HG03442 (cell line): ENCODE measurements around the gene ACLY.
"Not testable (repeated sequence)": the region's sequence is repeated elsewhere in the genome, so short reads cannot be mapped to it uniquely, and the experiment has no call there.

Experiments
- ATAC-seq: cut with Tn5 transposase; IDR thresholded peaks from one replicate; pipeline ENCODE4 v1.9.1; 2021; ENCODE audit warnings: mild to moderate bottlenecking, moderate library complexity; ENCODE audit not compliant: unreplicated experiment

ACLY gene

DNA sequence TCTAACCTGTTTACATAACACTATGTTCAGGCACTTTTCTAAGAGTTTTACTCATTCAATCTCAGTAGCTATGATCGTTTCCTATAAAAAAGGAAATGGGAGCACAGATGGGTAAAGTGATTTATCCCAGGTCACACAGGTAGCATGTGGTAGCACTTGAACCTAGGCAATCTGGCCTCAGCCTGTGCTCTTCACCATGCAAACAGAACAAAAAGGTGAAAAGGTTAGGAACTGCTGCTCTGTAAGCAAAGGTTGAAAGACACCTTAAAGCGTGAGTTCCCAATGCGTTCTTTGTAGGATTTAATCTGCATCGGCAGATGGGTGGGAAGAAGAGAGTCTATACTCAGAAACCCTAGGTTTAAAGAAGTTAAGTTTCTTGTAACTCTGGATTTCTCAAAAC, 38.6 kb downstream of the ACLY start:
- ATAC-seq, result no peak

DNA sequence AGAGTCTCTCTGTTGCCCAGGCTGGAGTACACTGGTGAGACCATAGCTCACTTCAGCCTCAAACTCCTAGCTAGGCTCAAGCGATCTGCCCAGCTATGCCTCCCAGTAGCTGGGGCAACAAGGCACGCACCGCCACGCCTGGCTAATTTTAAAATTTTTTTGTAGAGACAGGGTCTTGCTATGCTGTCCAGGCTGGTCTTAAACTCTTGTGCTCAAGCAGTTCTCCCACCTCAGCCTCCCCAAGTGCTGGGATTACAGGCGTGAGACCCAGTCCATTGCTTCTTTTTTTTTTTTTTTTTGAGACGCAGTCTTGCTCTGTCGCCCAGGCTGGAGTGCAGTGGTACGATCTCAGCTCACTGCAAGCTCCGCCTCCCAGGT, 44.5 kb downstream of the ACLY start:
- ATAC-seq, result not testable (repeated sequence)

DNA sequence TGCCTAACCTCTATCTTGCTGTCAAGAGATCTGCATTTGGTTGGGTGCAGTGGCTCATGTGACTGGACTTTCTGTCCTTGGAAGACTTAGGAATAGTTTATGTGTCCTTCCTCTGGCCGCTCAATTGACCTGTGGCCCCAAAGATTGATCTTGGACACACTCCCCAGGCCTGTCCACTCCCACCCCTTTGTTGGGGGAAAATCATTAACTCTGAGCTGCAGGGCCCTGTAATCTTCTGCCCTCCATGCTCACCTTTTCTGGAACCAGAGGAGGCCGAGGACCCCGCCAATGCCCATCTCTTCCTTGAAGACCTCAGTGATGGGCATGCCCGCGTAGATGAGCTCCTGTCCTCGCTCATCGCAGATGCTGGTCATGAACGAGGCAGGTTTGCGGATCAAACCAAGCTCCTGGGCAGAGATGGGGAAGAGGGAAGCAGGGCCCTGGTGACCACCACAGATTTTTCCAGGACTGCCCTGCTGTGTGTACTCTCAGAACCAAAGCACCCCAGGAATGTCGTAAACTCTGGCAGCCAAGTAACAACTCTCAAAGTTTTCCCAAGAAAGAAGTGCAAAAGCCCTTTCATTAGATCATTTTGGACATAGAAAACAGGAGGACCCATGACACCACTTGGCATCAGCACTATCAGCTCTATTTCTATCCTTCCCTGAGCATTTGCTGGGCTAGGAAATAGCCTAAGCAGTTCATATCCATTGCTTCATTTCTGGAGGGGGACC, 45.0 kb downstream of the ACLY start:
- no peak for ATAC-seq

DNA sequence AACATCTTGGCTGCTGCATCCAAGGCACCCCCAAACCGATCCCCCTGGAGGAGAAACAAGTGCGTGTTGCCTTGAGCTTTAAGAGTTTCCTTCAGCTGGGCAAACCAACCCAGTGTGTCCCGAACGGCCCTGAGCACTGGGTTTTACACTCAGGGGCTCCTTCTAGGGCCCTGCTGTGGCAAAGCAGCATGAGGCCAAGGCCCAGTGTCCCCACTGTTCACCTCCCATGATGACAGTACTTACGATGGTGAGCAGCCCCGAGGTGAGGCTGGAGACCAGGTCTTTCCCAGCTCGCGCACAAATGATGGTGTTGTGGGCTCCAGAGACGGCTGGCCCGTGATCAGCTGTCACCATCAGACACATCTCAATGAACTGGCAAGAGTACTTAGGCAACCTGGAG, 47.0 kb downstream of the ACLY start:
- no peak for ATAC-seq

DNA sequence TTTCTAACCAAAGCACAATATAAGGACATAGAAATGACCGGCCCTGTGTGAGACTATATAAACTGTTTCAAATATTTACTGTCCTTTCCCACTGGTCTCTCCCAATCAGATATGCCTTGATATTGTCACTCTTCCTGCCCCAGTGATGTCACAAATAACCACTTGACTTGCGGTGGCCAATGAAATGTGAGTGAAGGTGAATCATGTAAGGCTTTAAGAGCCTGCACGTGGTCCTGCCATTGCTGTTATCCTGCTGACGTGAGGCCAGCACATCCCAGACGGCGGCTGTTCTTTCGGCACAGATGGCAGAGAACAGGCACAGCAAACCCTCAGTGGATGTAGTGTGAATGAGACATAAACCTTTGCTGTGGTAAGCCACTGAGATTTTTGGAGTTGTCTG, 48.1 kb downstream of the ACLY start:
- no peak for ATAC-seq

DNA sequence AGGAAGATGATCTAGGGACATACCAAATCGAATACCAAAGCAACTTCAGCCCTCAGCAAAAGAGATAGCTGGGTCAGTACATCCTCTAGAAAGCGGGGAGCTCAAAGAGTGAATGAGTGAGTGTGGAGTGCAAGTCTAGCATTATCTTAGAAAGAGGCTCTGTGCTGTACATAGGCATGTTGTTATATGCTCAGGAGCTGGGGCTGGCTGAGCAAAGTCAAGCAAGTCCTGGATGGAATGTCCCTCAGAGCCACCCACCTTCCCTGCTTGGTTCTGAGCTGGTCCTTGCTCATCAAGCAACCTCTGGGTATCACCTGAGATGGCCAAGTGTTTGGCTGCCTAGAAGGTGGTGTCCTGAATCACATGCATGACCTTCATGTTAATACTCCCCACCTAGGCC, 48.7 kb downstream of the ACLY start:
- no peak for ATAC-seq

DNA sequence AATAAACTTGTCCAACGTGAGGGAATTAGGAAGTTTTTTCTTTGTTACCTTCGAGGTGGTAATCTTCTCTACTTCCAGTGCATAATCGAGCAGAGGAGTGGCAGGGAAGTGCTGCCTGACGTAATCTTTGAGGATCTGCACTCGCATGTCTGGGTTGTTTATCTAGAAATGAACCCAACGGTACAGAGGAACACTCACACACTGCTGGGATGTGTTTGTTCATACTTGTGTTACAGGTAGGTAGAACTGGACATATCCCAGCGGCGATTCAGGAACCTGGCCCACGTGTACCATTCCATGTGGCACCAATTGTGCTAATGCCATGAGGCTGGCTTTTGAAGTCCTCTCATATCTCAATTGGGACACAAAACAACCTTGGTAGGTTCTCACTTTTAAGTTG, 49.3 kb downstream of the ACLY start:
- ATAC-seq, result no peak

DNA sequence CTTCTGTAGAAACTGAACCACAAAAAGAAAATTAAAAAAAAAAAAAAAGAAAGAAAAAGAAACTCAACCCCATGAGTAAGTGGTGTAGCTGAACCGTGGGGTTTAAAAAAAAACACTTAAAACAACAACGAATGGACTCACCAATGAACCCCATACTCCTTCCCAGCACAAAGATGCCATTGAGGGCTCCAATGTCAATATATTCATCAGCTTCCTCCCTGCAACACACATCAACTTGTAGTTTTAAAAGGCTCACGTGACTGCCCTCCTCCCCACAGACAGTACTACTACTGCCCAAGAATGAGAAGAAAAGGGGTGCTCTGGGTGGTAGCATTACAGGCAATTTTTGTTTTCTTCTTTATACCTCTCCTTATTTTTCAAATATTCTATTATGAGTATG, 50.2 kb downstream of the ACLY start:
- no peak for ATAC-seq

DNA sequence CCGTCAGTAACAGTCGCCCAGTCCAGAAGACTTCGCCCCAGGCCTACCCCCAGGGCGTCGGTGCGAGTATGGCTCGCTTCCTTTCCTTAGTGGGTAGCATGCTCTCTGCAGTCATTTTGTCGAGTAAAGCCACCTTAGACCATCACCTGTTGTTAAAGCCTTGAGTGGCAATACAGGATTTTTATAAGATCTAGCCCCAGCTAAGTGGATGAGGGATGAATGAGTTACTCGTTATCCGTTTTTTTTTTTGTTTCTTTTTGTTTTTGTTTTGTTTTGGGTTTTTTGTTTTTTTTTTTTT, 53.2 kb downstream of the ACLY start:
- no peak for ATAC-seq

DNA sequence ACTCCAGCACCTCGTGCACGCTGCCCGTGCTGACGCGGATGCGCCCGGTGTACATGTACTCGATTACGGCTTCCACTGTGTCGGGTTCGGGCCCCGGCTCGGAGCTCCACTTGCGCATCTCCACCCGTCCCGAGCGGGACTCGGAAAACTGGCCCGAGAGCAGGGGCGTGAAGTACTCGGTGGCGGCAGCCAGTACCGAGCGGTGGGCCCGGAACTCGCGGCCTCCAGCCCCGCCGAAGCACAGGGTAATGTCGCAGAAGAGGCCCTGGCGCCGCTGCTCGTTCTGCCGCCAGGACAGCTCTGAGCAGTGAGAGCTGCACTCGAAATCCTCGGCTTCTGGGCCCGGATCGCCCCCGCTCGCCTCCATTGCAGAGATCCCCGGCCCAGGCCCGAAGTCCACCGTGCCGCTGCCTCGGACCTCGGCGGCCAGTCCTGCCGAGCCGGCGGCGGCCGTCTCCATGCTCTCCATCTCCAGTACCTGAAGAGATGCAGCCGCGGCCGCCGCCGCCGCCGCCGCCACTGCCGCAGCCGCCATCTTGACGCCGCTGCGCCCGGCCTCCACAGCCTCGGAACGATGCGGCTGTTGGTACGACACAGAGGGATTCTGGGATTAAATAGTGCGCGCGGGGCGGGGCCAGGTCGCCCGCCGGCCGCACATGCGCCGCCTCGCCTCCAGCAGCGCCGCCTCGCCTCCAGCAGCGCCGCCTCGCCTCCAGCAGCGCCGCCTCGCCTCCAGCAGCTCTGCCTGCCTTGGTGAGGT, 53.7 kb downstream of the ACLY start, which contains the start of gene KLHL11:
TSS of gene KLHL11 (minus strand) at position 588 of the 760 bp plus-strand sequence. CDS start at position 535, 53 bp downstream.
- peak; percentile 88 for ATAC-seq

DNA sequence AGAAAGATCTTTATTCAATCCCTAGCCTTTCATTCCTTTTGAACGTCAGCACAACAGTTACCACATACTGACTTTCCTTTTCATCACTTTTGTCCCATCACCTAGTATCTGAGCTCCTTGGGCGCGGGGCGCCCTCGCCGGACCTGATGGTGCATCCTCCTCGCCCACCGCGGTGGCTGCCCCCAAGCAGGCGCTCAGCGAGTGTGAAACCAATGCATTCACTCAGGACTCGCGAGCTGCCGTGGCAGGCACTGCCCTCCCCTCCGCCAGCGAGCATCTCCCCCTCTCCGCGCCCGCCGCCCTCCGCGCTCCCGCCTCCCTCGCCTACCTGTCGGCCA, 54.3 kb downstream of the ACLY start:
- ATAC-seq, result peak; percentile 23

DNA sequence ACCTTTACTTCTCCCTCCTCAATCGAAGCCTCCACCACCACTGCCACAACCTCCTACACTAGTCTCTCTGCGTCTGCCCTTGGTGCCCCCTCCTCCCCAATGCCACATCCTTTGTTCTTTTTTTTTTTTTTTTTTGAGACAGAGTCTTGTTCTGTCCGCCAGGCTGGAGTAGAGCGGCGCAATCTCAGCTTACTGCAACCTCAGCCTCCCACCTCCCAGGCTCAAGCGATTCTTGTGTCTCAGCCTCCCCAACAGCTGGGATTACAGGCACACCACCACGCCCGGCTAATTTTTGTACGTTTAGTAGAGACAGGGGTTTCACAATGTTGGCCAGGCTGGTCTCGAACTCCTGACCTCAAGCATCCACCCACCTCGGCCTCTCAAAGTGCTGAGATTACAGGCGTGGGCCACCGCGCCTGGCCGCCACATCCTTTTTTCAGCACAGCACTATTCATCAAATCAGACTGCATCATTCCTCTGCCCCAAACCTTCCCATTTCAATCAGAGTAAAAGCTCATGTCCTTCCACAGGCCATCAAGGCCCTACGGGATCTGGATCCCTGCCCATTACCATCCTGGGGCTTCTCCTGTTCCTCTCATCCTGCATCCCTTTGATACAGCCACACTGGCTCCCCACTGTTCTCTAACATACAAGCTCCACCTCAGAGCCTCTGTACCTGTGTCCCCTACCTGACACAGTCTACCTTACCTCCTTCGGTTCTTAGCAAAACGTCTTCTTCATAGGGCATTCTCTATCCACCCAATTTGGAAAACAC, 55.5 kb downstream of the ACLY start:
- no peak for ATAC-seq

DNA sequence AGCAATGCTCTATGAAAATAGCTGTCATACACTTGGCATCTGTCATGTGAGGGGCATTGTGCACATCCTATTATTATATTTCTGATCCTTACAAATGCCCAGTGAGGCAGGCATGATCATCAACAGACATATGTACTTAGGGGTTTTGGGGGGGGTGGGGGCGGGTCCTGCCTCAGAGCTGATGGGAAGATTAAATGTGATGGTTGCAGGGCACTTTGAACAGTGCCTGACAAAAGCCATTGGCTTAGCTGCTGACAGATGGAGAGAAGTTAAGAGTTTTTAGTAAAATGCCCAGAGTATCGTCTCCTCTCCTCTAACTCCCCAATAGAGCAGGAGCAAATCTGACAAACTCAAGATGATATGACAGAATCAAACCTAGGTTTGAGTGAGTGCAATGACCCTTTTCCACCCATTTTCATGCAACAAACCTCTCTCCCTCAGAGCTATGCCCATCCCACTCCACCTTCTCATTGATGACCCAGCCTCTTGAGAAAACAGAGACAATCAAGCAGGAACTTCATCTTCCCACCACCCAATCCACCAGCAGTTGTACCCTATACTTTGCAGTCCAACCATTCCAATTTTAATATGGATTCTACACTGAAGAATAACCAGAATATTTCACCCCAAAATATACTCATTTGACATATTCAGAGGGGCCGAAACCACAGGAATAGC, 58.4 kb downstream of the ACLY start:
- no peak for ATAC-seq

DNA sequence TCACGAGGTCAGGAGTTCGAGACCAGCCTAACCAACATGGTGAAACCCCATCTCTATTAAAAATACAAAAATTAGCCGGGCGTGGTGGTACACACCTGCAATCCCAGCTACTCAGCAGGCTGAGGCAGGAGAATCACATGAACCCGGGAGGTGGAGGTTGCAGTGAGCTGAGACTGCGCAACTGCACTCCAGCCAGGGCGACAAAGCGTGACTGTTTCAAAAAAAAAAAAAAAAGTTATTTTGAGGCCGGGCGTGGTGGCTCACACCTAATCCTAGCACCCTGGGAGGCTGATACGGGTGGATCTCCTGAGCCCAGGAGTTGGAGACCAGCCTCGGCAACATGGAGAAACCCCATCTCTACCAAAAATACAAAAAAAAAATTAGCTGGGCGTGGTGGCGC, 67.4 kb downstream of the ACLY start:
- not testable (repeated sequence) for ATAC-seq

DNA sequence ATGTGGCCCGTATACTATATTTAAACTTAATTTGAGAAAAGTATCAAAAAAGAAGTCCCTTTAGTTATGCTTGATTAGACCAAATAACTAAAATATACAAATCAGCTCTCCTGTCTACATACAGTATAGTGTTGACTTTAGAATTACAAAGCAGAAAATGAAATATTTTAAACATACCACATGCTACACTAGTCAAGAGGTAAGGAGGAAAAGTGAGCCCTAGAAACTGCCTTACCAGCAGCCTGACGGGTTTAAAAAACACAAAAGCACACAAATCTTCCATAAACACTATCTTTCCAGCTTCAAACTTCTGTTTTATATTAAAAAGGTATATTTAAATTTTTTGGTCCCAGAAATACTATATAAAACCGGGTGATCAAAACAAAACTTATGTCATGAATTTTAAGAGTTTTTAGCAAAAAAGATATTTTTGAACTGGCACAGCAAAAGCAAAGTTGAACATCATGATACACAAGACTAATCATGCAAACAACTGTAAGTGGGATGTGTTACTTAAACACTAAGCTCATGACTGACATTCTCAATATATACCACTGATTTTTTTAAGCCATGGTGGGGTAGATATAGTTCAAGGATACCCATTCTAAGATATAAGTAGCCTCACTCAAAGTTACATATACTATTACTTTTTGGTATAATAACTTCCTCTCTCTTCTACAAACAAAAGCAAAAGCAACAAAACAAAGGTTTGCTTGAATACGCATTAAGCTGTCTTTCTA, 69.3 kb downstream of the ACLY start:
- ATAC-seq, result no peak

DNA sequence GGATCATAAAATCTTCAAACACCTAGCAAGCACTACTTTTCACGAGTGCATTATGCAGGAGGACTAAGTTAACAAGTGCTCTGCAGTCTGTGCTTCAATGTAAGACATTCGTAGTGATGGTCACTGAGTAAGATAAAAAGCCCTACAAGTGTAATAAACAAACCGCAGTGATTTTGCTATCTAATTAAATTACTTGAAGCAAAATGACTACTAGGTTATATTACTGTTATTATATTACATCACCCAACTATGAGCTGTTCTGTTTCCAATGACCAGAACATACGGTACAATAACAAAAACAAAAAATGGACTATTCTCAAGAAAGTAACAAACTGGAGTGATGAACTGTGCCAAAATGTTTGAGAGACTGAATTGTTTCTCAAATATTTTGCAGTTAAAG, 70.0 kb downstream of the ACLY start:
- no peak for ATAC-seq

DNA sequence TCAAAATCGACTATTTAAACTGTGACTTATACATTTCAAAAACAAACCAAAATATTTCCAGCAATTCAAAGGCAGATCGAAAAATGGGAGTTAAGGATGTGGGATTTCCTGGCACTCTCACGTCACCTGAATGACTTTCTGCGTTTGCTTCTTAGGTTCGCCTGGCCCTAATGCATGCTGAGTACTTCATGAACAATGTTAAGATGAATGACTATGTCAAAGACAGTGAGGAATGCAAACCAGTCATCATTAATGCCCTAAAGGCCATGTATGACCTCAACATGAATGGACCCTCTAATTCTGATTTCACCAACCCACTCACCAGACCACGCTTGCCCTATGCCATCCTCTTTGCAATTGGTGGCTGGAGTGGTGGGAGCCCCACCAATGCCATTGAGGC, 73.8 kb downstream of the ACLY start:
- no peak for ATAC-seq

DNA sequence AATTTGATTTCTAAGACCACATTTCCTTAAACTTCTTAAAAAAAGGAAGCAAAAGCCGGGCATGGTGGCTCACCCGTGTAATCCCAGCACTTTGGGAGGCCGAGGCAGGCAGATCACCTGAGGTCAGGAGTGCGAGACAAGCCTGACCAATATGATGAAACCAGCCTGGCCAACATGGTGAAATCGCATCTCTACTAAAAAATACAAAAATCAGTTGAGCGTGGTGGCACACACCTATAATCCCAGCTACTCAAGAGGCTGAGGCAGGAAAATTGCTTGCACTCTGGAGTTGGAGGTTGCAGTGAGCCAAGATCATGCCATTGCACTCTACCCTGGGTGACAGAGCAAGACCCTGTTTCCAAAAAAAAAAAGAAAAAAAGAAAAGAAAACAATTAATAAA, 78.0 kb downstream of the ACLY start:
- ATAC-seq, result not testable (repeated sequence)

DNA sequence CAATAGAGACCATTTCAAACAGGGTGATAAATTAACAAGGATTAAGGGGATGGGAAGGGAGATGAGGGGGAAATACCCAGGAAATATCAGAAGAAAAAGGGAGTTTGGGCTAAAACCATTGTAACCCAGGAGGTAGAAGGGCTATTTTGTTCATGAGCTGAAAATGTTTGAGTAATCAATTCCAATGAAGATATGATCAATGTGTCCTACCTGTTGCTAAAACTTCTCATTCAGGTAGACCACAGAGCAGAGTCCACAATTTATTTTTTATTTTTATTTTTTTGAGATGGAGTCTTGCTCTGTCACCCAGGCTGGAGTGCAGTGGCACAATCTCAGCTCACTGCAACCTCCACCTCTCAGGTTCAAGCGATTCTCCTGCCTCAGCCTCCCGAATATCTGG, 79.3 kb downstream of the ACLY start:
- ATAC-seq, result not testable (repeated sequence)

DNA sequence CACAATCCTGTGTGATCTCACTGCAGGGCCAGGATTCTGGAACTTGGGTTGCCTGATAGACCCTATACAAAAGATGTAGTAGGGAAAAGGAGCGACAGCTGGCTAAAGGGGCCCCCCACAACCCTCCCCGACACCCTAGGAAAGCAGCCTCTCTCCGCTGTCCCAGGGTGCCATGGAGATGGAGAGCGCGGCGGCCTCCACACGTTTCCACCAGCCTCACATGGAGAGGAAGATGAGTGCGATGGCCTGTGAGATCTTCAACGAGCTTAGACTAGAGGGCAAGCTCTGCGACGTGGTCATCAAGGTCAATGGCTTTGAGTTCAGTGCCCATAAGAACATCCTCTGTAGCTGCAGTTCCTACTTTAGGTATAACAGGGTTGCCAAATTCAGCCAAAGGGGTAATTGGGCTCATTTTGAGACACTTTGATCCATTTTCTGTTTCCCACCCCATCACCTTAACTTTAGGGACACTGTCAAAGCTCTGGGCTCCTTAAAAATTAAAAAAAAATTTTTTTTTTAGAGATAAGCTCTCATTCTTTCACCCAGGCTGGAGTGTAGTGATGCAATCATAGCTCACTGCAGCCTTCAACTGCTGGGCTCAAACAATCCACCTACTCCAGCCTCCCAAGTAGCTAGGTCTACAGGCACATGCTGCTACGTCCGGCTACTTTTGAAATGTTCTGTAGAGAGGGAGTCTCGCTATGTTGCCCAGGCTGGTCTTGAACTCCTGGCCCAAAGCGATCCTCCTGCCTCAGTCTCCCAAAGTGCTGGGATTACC, 80.8 kb downstream of the ACLY start, which contains the start of gene KLHL10:
TSS of gene KLHL10 (plus strand) at position 65 of the 778 bp plus-strand sequence. CDS start at position 173, 108 bp downstream.
- ATAC-seq, result no peak
